PC-3 (cell line): ENCODE data around the gene PHC3. TPM values are rescaled to one million over a fixed set of nuclear protein-coding genes. Genes with fewer than 3 reads are reported as not detected.

Experiments
- ATAC-seq: fragments of 200-7000 bp; cut with Tn5 transposase; 2 replicates; pipeline ENCODE4 v1.9.1; 2020; ENCODE audit warnings: mild to moderate bottlenecking, moderate library complexity
- BruUV-seq: library from RNA; stranded (reverse); fragments of 400-500 nt; replicated peaks from 2 replicates; lab custom pipeline; 2021; lab: Mats Ljungman, UMichigan
- CTCF ChIA-PET: fragments of 300-600 bp; sonication (Branson Sonifier 250); formaldehyde crosslinking; loops from one replicate; lab custom pipeline; 2022; ENCODE audit warnings: antibody characterized with exemption; lab: Charles Lee
- POLR2A ChIA-PET: fragments of 300-600 bp; sonication (Branson Sonifier 250); formaldehyde crosslinking; loops from one replicate; lab custom pipeline; 2022; ENCODE audit warnings: antibody characterized with exemption; ENCODE audit not compliant: unreplicated experiment; lab: Charles Lee
- DNase-seq: peaks from one replicate; pipeline ENCODE4 v3.0.0-alpha.2; 2015
- H2AFZ ChIP-seq: fragments of 300-600 bp; sonication (generic); 2 replicates; pipeline ENCODE4 v1.6.0; 2016; ENCODE audit warnings: antibody characterized with exemption, low read length
- H3F3A ChIP-seq: fragments of 300-600 bp; sonication (generic); one replicate; pipeline ENCODE4 v1.6.0; 2017; ENCODE audit warnings: antibody characterized with exemption, low read length, control low read depth, mild to moderate bottlenecking; ENCODE audit not compliant: unreplicated experiment
- H3K27ac ChIP-seq: fragments of 300-600 bp; sonication (generic); 2 replicates; pipeline ENCODE4 v1.5.1; 2016; ENCODE audit warnings: mild to moderate bottlenecking, low read length
- H3K27me3 ChIP-seq: fragments of 300-600 bp; sonication (generic); 2 replicates; pipeline ENCODE4 v1.6.1; 2016; ENCODE audit warnings: low read length, mixed read lengths
- H3K36me3 ChIP-seq: fragments of 300-600 bp; sonication (generic); 2 replicates; pipeline ENCODE4 v1.6.1; 2016; ENCODE audit warnings: low read depth, mixed run types, low read length, mixed read lengths
- H3K4me1 ChIP-seq: fragments of 300-600 bp; sonication (generic); 2 replicates; pipeline ENCODE4 v1.5.1; 2016; ENCODE audit warnings: low read length; ENCODE audit not compliant: insufficient read depth
- H3K4me2 ChIP-seq: fragments of 300-600 bp; sonication (generic); 2 replicates; pipeline ENCODE4 v1.6.0; 2016; ENCODE audit warnings: low read length
- H3K4me3 ChIP-seq: fragments of 300-600 bp; sonication (generic); 2 replicates; pipeline ENCODE4 v1.5.1; 2016; ENCODE audit warnings: mild to moderate bottlenecking, low read length, mixed read lengths
- H3K79me2 ChIP-seq: fragments of 300-600 bp; sonication (generic); 2 replicates; pipeline ENCODE4 v1.6.1; 2017; ENCODE audit warnings: low read length, mixed read lengths
- H3K9ac ChIP-seq: fragments of 300-600 bp; sonication (generic); 2 replicates; pipeline ENCODE4 v1.6.0; 2016; ENCODE audit warnings: mild to moderate bottlenecking, low read length
- H3K9me2 ChIP-seq: fragments of 300-600 bp; sonication (generic); replicated peaks from 2 replicates; pipeline ENCODE4 v1.6.1; 2016; ENCODE audit warnings: mixed run types, low read length, mixed read lengths
- H3K9me3 ChIP-seq: fragments of 300-600 bp; sonication (generic); 2 replicates; pipeline ENCODE4 v1.6.1; 2016; ENCODE audit warnings: low read length, mixed read lengths
- H4K20me1 ChIP-seq: fragments of 300-600 bp; sonication (generic); 2 replicates; pipeline ENCODE4 v1.6.1; 2016; ENCODE audit warnings: low read length, mixed read lengths
- EZH2 ChIP-seq: fragments of 300-600 bp; sonication (generic); IDR thresholded peaks from one replicate; pipeline ENCODE4 v1.6.1; 2017; ENCODE audit warnings: antibody characterized with exemption, mild to moderate bottlenecking, low read length; ENCODE audit not compliant: unreplicated experiment
- EZH2phosphoT487 ChIP-seq: fragments of 300-600 bp; sonication (generic); IDR thresholded peaks from 2 replicates; pipeline ENCODE4 v1.6.1; 2018; ENCODE audit warnings: mild to moderate bottlenecking, antibody characterized with exemption, low read length, borderline replicate concordance
- intact Hi-C: fragments of 100-400 bp; cut with micrococcal nuclease; formaldehyde crosslinking; loops from 2 replicates; pipeline ENCODE4 v1.9.0; 2023
- total RNA-seq: library from RNA; depleted of rRNA; stranded (reverse); fragments of >200 nt; gene quantifications from 2 replicates; pipeline ENCODE4 v1.2.3, GENCODE V29; 2014
- TF ChIP-seq, protein P1 (sequence below): fragments of 300-600 bp; sonication (generic); conservative IDR thresholded peaks from 2 replicates; pipeline ENCODE4 v1.5.1; 2017; ENCODE audit warnings: antibody characterized with exemption, low read depth, mild to moderate bottlenecking, low read length

PHC3 gene
- total RNA-seq, 1 experiment from 2014 or later = 7.5 TPM

GRCh38 chr3:170204509-170204908 is 23.0 kb upstream of the PHC3 start:
- CTCF ChIA-PET = no interaction called here
- Histone ChIP-seq H3K79me2 (no peaks in the 10 kb centered on the region), H3K9me3 (no peaks in the 10 kb centered on the region), H3K4me2 (no peak overlapping the region), H4K20me1 (no peaks in the 10 kb centered on the region), H3K36me3 (no peaks in the 10 kb centered on the region), H3K4me3 (no peak overlapping the region), H3K9me2 (no peaks in the 10 kb centered on the region), H2AFZ (no peak overlapping the region), H3F3A (no peaks in the 10 kb centered on the region), H3K27me3 (no peaks in the 10 kb centered on the region), H3K4me1 (no peaks in the 10 kb centered on the region), H3K27ac (no peak overlapping the region), H3K9ac (no peak overlapping the region)
- ATAC-seq (no peak), DNase-seq (no peak)
- TF ChIP-seq EZH2 = no peak
- no TSS peak for BruUV-seq
- intact Hi-C loops = no loop called here
- POLR2A ChIA-PET = interaction anchor here (0.5 kb wide), 1 partner anchor 660 kb away, joined by 3 read pairs; no protein-coding TSS in a partner anchor

- no peaks in the 10 kb centered on the region for H3K9me3 ChIP-seq
- no peaks in the 10 kb centered on the region for H4K20me1 ChIP-seq
- no TSS peak for BruUV-seq
- H3K27me3 ChIP-seq = no peaks in the 10 kb centered on the region
- ATAC-seq = no peak
- no peak overlapping the region for H3K4me2 ChIP-seq
- DNase-seq = no peak
- H3K4me3 ChIP-seq = no peak overlapping the region
- no peak overlapping the region for H3K9ac ChIP-seq
- no peaks in the 10 kb centered on the region for H3K4me1 ChIP-seq
- no peaks in the 10 kb centered on the region for H3K79me2 ChIP-seq
- ChIA-PET POLR2A (interaction anchor here (0.6 kb wide), 1 partner anchor 1332 kb away, joined by 3 read pairs; no protein-coding TSS in a partner anchor), CTCF (interaction anchor here (0.6 kb wide), 1 partner anchor 20 kb away, joined by 3 read pairs; no protein-coding TSS in a partner anchor)
- H3K9me2 ChIP-seq = no peaks in the 10 kb centered on the region
- H3F3A ChIP-seq = no peaks in the 10 kb centered on the region
- intact Hi-C loops = no loop called here
- H3K27ac ChIP-seq = no peak overlapping the region
- no peaks in the 10 kb centered on the region for H3K36me3 ChIP-seq
- TF ChIP-seq, protein P1, sequence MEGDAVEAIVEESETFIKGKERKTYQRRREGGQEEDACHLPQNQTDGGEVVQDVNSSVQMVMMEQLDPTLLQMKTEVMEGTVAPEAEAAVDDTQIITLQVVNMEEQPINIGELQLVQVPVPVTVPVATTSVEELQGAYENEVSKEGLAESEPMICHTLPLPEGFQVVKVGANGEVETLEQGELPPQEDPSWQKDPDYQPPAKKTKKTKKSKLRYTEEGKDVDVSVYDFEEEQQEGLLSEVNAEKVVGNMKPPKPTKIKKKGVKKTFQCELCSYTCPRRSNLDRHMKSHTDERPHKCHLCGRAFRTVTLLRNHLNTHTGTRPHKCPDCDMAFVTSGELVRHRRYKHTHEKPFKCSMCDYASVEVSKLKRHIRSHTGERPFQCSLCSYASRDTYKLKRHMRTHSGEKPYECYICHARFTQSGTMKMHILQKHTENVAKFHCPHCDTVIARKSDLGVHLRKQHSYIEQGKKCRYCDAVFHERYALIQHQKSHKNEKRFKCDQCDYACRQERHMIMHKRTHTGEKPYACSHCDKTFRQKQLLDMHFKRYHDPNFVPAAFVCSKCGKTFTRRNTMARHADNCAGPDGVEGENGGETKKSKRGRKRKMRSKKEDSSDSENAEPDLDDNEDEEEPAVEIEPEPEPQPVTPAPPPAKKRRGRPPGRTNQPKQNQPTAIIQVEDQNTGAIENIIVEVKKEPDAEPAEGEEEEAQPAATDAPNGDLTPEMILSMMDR = no peak
- no peak for TF ChIP-seq EZH2
- no peak for TF ChIP-seq EZH2phosphoT487
- H2AFZ ChIP-seq = no peak overlapping the region
Observed at GRCh38 chr3:170204023-170204472, 22.5 kb upstream of the PHC3 start.

GRCh38 chr3:170203457-170203856 is 21.9 kb upstream of the PHC3 start:
- H3K27ac ChIP-seq = no peak overlapping the region
- no peak overlapping the region for H3K9ac ChIP-seq
- ChIA-PET POLR2A (interaction anchor here (0.6 kb wide), 1 partner anchor 1333 kb away, joined by 3 read pairs; no protein-coding TSS in a partner anchor), CTCF (no interaction called here)
- H3K4me2 ChIP-seq = no peak overlapping the region
- intact Hi-C loops = no loop called here
- H3K36me3 ChIP-seq = no peaks in the 10 kb centered on the region
- H3K4me3 ChIP-seq = no peak overlapping the region
- ATAC-seq (no peak), DNase-seq (no peak)
- no peaks in the 10 kb centered on the region for H3K9me2 ChIP-seq
- no peak overlapping the region; the same call in 1 of the 2 replicates for H2AFZ ChIP-seq
- H3F3A ChIP-seq = no peaks in the 10 kb centered on the region
- TF ChIP-seq, protein P1 = no peak
- TF ChIP-seq EZH2 = no peak
- no peak for TF ChIP-seq EZH2phosphoT487
- no peaks in the 10 kb centered on the region for H3K79me2 ChIP-seq
- H3K9me3 ChIP-seq = no peaks in the 10 kb centered on the region
- no TSS peak for BruUV-seq
- no peaks in the 10 kb centered on the region for H4K20me1 ChIP-seq
- H3K27me3 ChIP-seq = no peaks in the 10 kb centered on the region
- H3K4me1 ChIP-seq = no peaks in the 10 kb centered on the region
